HepG2 (cell line): ENCODE data around the gene SORBS2. TPM values are rescaled to one million over a fixed set of nuclear protein-coding genes. Genes with fewer than 3 reads are reported as not detected.

ENCODE experiments used
- BCLAF1 ChIP-seq: fragments of 450-650 bp; IDR thresholded peaks from 2 replicates; pipeline ENCODE4 v1.6.1; 2017; ENCODE audit warnings: mild to moderate bottlenecking
- CENPBD1 ChIP-seq: sonication (generic); formaldehyde crosslinking; IDR thresholded peaks from 2 replicates; pipeline ENCODE4 v1.8.0; 2022; ENCODE audit warnings: missing genetic modification reagents, low read depth, mild to moderate bottlenecking, borderline replicate concordance
- CTCF ChIP-seq: sonication (generic); formaldehyde crosslinking; IDR thresholded peaks from 2 replicates; pipeline ENCODE4 v1.5.0; 2020; ENCODE audit warnings: mild to moderate bottlenecking, missing genetic modification reagents, moderate library complexity
- DDIT3 ChIP-seq: sonication (generic); formaldehyde crosslinking; IDR thresholded peaks from 2 replicates; pipeline ENCODE4 v1.4.0; 2020; ENCODE audit warnings: mild to moderate bottlenecking, missing genetic modification reagents
- DPF2 ChIP-seq: sonication (generic); formaldehyde crosslinking; IDR thresholded peaks from 2 replicates; pipeline ENCODE4 v1.4.0; 2020; ENCODE audit warnings: mild to moderate bottlenecking, low read depth, missing genetic modification reagents, borderline replicate concordance
- FOXK1 ChIP-seq: sonication (generic); formaldehyde crosslinking; IDR thresholded peaks from 2 replicates; pipeline ENCODE4 v1.4.0; 2020; ENCODE audit warnings: low read depth, missing genetic modification reagents, borderline replicate concordance
- FOXK2 ChIP-seq: fragments of 450-650 bp; IDR thresholded peaks from 2 replicates; pipeline ENCODE4 v1.6.1; 2016
- JUN ChIP-seq: sonication (generic); formaldehyde crosslinking; IDR thresholded peaks from 2 replicates; pipeline ENCODE4 v1.4.0; 2020; ENCODE audit warnings: mild to moderate bottlenecking, missing genetic modification reagents
- KMT2A ChIP-seq: sonication (generic); formaldehyde crosslinking; IDR thresholded peaks from 2 replicates; pipeline ENCODE4 v1.4.0; 2020; ENCODE audit warnings: missing genetic modification reagents
- MAFF ChIP-seq: IDR thresholded peaks from 2 replicates; pipeline ENCODE4 v1.6.1; 2011; ENCODE audit warnings: low read depth, low read length, improper control_type of control experiment
- NFIC ChIP-seq: IDR thresholded peaks from 2 replicates; pipeline ENCODE4 v1.6.1; 2012; ENCODE audit warnings: mild to moderate bottlenecking, low read length, inconsistent platforms
- PAX8 ChIP-seq: sonication (generic); formaldehyde crosslinking; IDR thresholded peaks from 2 replicates; pipeline ENCODE4 v1.8.0; 2022; ENCODE audit warnings: mild to moderate bottlenecking, missing genetic modification reagents, borderline replicate concordance
- PCBP2 ChIP-seq: fragments of 200-400 bp; formaldehyde crosslinking; optimal IDR thresholded peaks from 2 replicates; pipeline ENCODE3; 2018; ENCODE audit warnings: low read length, low read depth; ENCODE audit not compliant: poor library complexity, severe bottlenecking
- RBAK ChIP-seq: sonication (generic); formaldehyde crosslinking; IDR thresholded peaks from 2 replicates; pipeline ENCODE4 v1.5.1; 2020; ENCODE audit warnings: mild to moderate bottlenecking, missing genetic modification reagents
- TCF7L2 ChIP-seq: IDR thresholded peaks from 2 replicates; pipeline ENCODE4 v1.6.1; 2011; ENCODE audit warnings: mild to moderate bottlenecking, low read depth, low read length, moderate library complexity
- ZFP36 ChIP-seq: fragments of 150-350 bp; IDR thresholded peaks from 2 replicates; pipeline ENCODE4 v1.6.1; 2018; ENCODE audit warnings: borderline replicate concordance, low read length, low read depth; ENCODE audit not compliant: partially characterized antibody
- ZFP41 ChIP-seq: sonication (generic); formaldehyde crosslinking; IDR thresholded peaks from 2 replicates; pipeline ENCODE4 v1.4.0; 2020; ENCODE audit warnings: mild to moderate bottlenecking, missing genetic modification reagents, borderline replicate concordance
- ZMYM2 ChIP-seq: sonication (generic); formaldehyde crosslinking; IDR thresholded peaks from 2 replicates; pipeline ENCODE4 v1.8.0; 2022; ENCODE audit warnings: mild to moderate bottlenecking, missing genetic modification reagents
- ZNF207 ChIP-seq: fragments of 450-650 bp; IDR thresholded peaks from 2 replicates; pipeline ENCODE4 v1.6.1; 2016; ENCODE audit warnings: antibody characterized with exemption, borderline replicate concordance
- ZNF414 ChIP-seq: sonication (generic); formaldehyde crosslinking; IDR thresholded peaks from 2 replicates; pipeline ENCODE4 v1.5.0; 2020; ENCODE audit warnings: missing genetic modification reagents
- ZNF512 ChIP-seq: sonication (generic); formaldehyde crosslinking; IDR thresholded peaks from 2 replicates; pipeline ENCODE4 v1.4.0; 2020; ENCODE audit warnings: mild to moderate bottlenecking, missing genetic modification reagents
- polyA plus RNA-seq, 8 experiments: library from polyadenylated mRNA; depleted of rRNA in 3 of 8; stranded (reverse) in 7 of 8; unstranded in 1 of 8; fragments of >200 nt; fragmentation: Illumina TruSeq in 4 of 8; extraction: Trizol in 4 of 8; gene quantifications; 2 replicates each; pipeline versions ENCODE4 v1.2.1 to v1.2.3, GENCODE V29; 2011 to 2016; ENCODE audit warnings: low read depth in 4 of 8, missing spikeins in 1 of 8, mixed read lengths in 1 of 8; ENCODE audit not compliant: insufficient read depth in 1 of 8
- total RNA-seq, 5 experiments: library from RNA; depleted of rRNA; stranded (reverse); fragments of >200 nt; fragmentation: Illumina TruSeq; extraction: Trizol; gene quantifications; 2 replicates each; pipeline ENCODE4 v1.2.3, GENCODE V29; 2016; ENCODE audit warnings: low read depth in 1 of 5

Gene SORBS2
- total and polyA plus RNA-seq, 2 of the 13 experiments (the other 11 are each of a cell fraction or from before 2014, with no cell fraction given): 25.0 to 80.5 TPM

GRCh38 chr4:185743722-185744487 lies 68.1 kb downstream of the SORBS2 start (continued):
- no peak for TF ChIP-seq ZNF207
- TF ChIP-seq MAFF: 0 out of 2 replicates have a peak, but pooled peaks have one; percentile 33
- no peak for TF ChIP-seq KMT2A (CRISPR knock-in tag)
- peak; percentile 38; the same call in 1 of the 2 replicates for TF ChIP-seq ZNF512 (CRISPR knock-in tag)
- no peak for TF ChIP-seq ZFP36
- TF ChIP-seq NFIC: no peak
- no peak for TF ChIP-seq ZNF414 (CRISPR knock-in tag)
- TF ChIP-seq CTCF: no peak
- TF ChIP-seq CENPBD1 (CRISPR knock-in tag): no peak
- TF ChIP-seq FOXK1 (CRISPR knock-in tag): no peak
- peak; percentile 94 for TF ChIP-seq PCBP2
- TF ChIP-seq FOXK2: 0 out of 2 replicates have a peak, but pooled peaks have one; percentile 27
- no peak for TF ChIP-seq ZFP41 (CRISPR knock-in tag)
- no peak for TF ChIP-seq RBAK (CRISPR knock-in tag)
- TF ChIP-seq TCF7L2: no peak
- no peak for TF ChIP-seq DPF2 (CRISPR knock-in tag)
- TF ChIP-seq DDIT3: no peak
- no peak for TF ChIP-seq ZMYM2 (CRISPR knock-in tag)
- TF ChIP-seq BCLAF1: no peak
- no peak for TF ChIP-seq JUN (CRISPR knock-in tag)
- no peak for TF ChIP-seq PAX8 (CRISPR knock-in tag)
